ENCODE measurements around the gene CRYL1.

CRYL1 gene

DNA sequence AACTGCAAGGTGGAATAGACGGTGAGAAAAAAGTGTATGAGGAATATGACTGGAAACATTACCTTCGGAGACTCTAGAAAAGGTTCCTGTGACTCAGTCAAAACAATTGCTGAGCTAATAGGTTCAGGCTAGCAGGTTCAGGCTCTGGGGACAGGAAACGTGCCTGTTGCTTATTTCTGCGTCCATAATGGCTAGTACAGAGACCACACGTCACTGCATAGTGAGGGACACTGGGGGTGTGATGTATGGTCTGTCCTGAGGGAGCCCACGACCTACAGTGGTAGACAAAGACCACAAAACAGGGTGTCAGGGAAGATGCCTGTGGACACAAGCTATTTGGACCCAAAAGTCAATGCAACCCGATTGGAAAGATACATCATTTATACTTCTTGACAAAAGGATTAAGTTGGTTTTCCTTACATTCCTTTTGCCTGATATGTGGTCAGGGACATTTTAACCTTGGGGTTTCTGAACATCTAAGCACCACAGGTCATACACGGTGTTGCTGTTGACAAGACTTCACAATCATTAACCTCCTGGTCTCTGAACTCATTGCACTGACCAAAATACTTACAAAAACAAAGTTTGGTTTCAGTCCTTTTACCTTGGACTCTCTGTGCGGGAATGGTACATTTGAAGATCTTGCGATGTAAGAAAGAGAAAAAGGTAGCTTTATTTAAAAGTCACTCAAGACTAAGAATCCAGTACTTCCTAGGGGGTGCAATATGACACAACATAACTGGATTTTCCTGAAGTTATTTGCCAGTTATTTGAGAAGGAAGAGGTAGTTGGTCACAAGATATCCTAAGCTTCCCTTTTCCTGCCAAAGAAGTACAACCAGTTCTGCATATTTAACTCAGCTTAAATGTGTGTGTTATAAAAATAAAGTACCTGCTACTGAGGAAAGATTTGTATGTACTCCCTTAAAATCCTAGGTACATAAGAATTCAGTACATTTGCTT, 20.0 kb downstream of the CRYL1 start:
- no peaks in the 10 kb centered on the region for H3K9me3 ChIP-seq (ENCODE audit: control insufficient read depth in 1 of 2, low read length in 2 of 2)
- no peak overlapping the region for H3K9ac ChIP-seq (ENCODE audit: low read depth in 1 of 2, low read length in 2 of 2)
- H3K4me1 ChIP-seq (ENCODE audit: control insufficient read depth in 1 of 2, insufficient read depth in 2 of 2, low read length in 2 of 2) = no peaks in the 10 kb centered on the region
- peaks cover 23 to 50% of the 10 kb centered on the region in 2 donors for H3K36me3 ChIP-seq (ENCODE audit: control insufficient read depth in 1 of 2, insufficient read depth in 2 of 2, low read length in 2 of 2)
- no peak overlapping the region for H3K4me3 ChIP-seq (ENCODE audit: low read depth in 1 of 2, low read length in 2 of 2)
- no peaks in the 10 kb centered on the region for H3K27me3 ChIP-seq (ENCODE audit: control insufficient read depth in 1 of 2, insufficient read depth in 2 of 2, low read length in 2 of 2)
- H3K27ac ChIP-seq (ENCODE audit: low read depth, low read length) = no peak overlapping the region

DNA sequence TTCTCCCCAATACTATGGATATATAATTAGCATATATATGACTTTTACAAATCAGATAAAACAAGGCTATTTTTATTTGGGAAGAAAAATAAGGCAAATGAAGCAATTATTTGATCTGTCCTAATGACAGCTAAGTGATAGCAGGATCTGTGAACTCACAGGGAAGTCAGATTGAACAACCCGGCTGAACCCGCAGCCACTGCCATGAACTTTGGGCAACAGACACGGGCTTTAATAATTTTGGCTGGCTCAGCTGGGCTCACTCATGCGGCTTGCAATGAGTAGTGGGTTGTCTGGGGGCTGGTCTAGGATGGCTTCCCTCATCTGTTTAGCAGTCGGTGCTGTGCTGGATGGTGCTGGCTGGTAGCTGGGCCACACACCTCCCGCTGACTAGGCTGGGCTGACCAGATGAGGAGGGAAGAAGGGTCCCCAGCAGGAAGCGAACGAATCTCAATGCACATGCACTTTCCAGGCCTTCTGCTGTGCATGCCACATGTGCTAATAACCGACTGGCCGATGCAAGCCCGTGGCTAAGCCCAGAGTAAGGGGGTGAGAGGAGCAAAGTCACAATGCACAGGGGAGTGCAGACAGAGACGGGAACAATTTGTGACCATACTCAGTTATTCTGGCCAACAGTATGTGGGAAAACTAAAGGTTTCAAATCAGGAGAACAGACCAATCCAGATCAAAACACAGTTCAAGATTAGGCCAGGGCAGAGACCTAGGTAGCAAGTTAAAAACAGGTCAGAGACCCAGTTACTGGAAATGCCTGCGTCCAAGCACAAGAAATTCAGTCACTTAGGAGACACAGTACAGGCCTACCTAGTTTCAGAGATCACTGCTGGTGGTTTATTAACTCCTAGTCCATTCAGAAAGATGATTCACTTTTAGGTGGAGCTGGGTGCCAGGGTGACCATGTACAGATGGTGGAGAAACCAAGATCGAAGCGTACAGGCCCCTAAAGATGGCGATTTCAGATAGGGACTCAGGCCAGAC, 22.3 kb downstream of the CRYL1 start:
- no peak overlapping the region for H3K9ac ChIP-seq (ENCODE audit: low read depth in 1 of 2, low read length in 2 of 2)
- H3K4me1 ChIP-seq (ENCODE audit: control insufficient read depth in 1 of 2, insufficient read depth in 2 of 2, low read length in 2 of 2) = no peaks in the 10 kb centered on the region
- H3K4me3 ChIP-seq (ENCODE audit: low read depth in 1 of 2, low read length in 2 of 2) = no peak overlapping the region
- H3K27me3 ChIP-seq (ENCODE audit: control insufficient read depth in 1 of 2, insufficient read depth in 2 of 2, low read length in 2 of 2) = no peaks in the 10 kb centered on the region
- H3K9me3 ChIP-seq (ENCODE audit: control insufficient read depth in 1 of 2, low read length in 2 of 2) = peaks cover 0 to 5% of the 10 kb centered on the region in 2 donors
- H3K27ac ChIP-seq (ENCODE audit: low read depth, low read length) = no peak overlapping the region
- peaks cover 23 to 44% of the 10 kb centered on the region in 2 donors for H3K36me3 ChIP-seq (ENCODE audit: control insufficient read depth in 1 of 2, insufficient read depth in 2 of 2, low read length in 2 of 2)

DNA sequence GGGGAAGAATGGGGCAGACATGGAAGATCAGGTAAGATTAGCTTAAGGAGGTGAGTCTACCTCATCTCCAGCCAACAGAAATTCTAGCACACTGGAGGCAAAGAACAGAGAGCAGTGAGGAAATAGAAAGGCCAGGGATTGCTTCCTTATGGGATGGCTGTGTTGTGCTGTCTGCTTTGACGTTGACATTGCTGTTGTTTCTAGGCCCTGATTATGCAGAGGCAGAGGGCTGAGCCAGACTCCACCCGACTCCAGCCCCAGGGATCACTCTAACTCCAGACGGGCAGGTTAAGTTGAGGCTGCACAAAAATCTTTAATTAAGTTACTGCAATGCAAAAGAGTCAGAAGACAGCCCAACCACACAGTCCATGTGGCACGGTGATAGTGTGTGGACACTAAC, 24.1 kb downstream of the CRYL1 start:
- Histone ChIP-seq H3K27ac (ENCODE audit: low read depth, low read length) (no peak overlapping the region), H3K9ac (ENCODE audit: low read depth in 1 of 2, low read length in 2 of 2) (no peak overlapping the region), H3K9me3 (ENCODE audit: control insufficient read depth in 1 of 2, low read length in 2 of 2) (peaks cover 0 to 5% of the 10 kb centered on the region in 2 donors), H3K36me3 (ENCODE audit: control insufficient read depth in 1 of 2, insufficient read depth in 2 of 2, low read length in 2 of 2) (peaks cover 17 to 38% of the 10 kb centered on the region in 2 donors), H3K4me3 (ENCODE audit: low read depth in 1 of 2, low read length in 2 of 2) (no peak overlapping the region), H3K4me1 (ENCODE audit: control insufficient read depth in 1 of 2, insufficient read depth in 2 of 2, low read length in 2 of 2) (peaks cover 0 to 4% of the 10 kb centered on the region in 2 donors), H3K27me3 (ENCODE audit: control insufficient read depth in 1 of 2, insufficient read depth in 2 of 2, low read length in 2 of 2) (no peaks in the 10 kb centered on the region)

DNA sequence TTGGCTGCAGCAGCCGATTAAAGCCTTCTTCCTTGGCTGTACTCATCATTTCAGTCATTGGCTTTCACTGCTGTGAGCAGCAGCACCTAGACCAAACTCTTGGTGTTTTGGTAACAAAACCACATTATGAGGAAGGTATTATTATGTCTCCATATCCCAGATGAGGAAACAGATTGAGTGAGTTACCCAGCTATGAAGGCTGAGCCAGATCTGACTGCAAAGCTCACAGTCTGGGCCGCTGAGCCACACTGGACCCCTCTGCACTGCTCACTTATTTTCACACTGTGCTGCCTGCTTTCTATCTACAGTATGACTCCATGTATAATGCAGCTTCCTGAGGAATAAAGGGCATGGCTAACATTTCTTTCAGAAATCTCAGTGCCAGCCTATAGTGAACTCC, 24.5 kb downstream of the CRYL1 start:
- Histone ChIP-seq H3K4me3 (ENCODE audit: low read depth in 1 of 2, low read length in 2 of 2) (no peak overlapping the region), H3K9ac (ENCODE audit: low read depth in 1 of 2, low read length in 2 of 2) (no peak overlapping the region), H3K4me1 (ENCODE audit: control insufficient read depth in 1 of 2, insufficient read depth in 2 of 2, low read length in 2 of 2) (peaks cover 4% of the 10 kb centered on the region in 2 donors), H3K27ac (ENCODE audit: low read depth, low read length) (no peak overlapping the region), H3K36me3 (ENCODE audit: control insufficient read depth in 1 of 2, insufficient read depth in 2 of 2, low read length in 2 of 2) (peaks cover 16 to 37% of the 10 kb centered on the region in 2 donors), H3K9me3 (ENCODE audit: control insufficient read depth in 1 of 2, low read length in 2 of 2) (peaks cover 0 to 5% of the 10 kb centered on the region in 2 donors), H3K27me3 (ENCODE audit: control insufficient read depth in 1 of 2, insufficient read depth in 2 of 2, low read length in 2 of 2) (no peaks in the 10 kb centered on the region)

DNA sequence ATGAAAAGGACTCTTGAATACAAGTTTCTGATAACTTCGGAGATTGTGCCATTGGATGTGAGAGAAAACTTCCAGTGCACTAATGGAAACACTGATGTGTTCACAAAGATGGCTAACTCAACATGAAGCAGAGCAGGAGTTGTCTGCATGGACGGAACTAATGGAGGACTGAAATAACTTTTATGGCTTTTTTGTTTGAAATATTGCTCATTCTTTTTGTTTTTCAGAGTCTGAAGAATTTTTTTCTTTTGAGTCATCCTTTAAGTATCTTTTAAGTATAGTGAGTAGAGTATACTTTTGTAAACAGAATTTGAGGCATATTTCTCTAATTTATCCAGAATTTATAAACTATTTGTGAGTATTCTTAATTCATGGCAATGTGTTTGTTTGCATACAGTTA, 25.7 kb downstream of the CRYL1 start:
- no peak overlapping the region for H3K9ac ChIP-seq (ENCODE audit: low read depth in 1 of 2, low read length in 2 of 2)

DNA sequence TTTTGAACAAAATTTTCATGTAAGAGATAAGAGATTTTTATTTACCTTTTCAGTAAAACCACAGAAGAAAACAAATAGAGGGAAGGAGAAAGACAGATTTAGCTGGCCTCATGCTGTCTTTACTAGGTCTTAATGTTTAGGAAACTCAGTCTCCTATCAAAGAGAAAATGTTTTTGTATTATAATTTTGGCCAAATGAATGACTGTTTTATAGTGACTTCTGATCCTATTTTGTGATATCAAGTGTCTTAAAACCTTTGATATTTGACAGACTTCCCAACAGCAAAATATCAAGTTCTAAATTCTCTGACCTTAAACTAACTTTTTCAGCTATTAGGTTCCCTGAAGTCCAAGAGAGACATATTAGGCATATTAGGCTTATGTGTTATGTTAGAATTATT, 27.0 kb downstream of the CRYL1 start:
- no peak overlapping the region for H3K27ac ChIP-seq (ENCODE audit: low read depth, low read length)
- no peaks in the 10 kb centered on the region for H3K27me3 ChIP-seq (ENCODE audit: control insufficient read depth in 1 of 2, insufficient read depth in 2 of 2, low read length in 2 of 2)
- no peak overlapping the region for H3K9ac ChIP-seq (ENCODE audit: low read depth in 1 of 2, low read length in 2 of 2)
- H3K4me3 ChIP-seq (ENCODE audit: low read depth in 1 of 2, low read length in 2 of 2) = no peak overlapping the region
- H3K9me3 ChIP-seq (ENCODE audit: control insufficient read depth in 1 of 2, low read length in 2 of 2) = peaks cover 0 to 5% of the 10 kb centered on the region in 2 donors
- H3K4me1 ChIP-seq (ENCODE audit: control insufficient read depth in 1 of 2, insufficient read depth in 2 of 2, low read length in 2 of 2) = peaks cover 10 to 12% of the 10 kb centered on the region in 2 donors
- peaks cover 10 to 31% of the 10 kb centered on the region in 2 donors for H3K36me3 ChIP-seq (ENCODE audit: control insufficient read depth in 1 of 2, insufficient read depth in 2 of 2, low read length in 2 of 2)

More for the DNA sequence above, 25.7 kb downstream of the CRYL1 start:
- Histone ChIP-seq H3K9me3 (ENCODE audit: control insufficient read depth in 1 of 2, low read length in 2 of 2) (peaks cover 0 to 5% of the 10 kb centered on the region in 2 donors), H3K36me3 (ENCODE audit: control insufficient read depth in 1 of 2, insufficient read depth in 2 of 2, low read length in 2 of 2) (peaks cover 12 to 29% of the 10 kb centered on the region in 2 donors), H3K4me3 (ENCODE audit: low read depth in 1 of 2, low read length in 2 of 2) (no peak overlapping the region), H3K27ac (ENCODE audit: low read depth, low read length) (no peak overlapping the region), H3K27me3 (ENCODE audit: control insufficient read depth in 1 of 2, insufficient read depth in 2 of 2, low read length in 2 of 2) (no peaks in the 10 kb centered on the region), H3K4me1 (ENCODE audit: control insufficient read depth in 1 of 2, insufficient read depth in 2 of 2, low read length in 2 of 2) (peaks cover 10 to 12% of the 10 kb centered on the region in 2 donors)

DNA sequence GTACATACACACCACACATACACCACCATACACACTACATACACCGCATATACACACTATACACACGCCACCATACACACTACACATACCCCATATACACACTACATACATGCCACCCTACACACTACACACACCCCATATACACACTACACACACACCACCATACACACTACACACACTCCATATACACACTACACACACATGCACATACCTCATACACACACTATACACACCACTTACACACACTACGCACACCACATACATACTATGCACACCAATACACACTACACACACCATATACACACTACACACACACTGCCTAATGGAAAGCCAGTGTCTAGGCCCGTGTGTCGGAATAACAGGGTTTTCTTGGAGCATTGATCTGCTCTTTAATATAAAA, 27.5 kb downstream of the CRYL1 start:
- Histone ChIP-seq H3K27me3 (ENCODE audit: control insufficient read depth in 1 of 2, insufficient read depth in 2 of 2, low read length in 2 of 2) (no peaks in the 10 kb centered on the region), H3K9ac (ENCODE audit: low read depth in 1 of 2, low read length in 2 of 2) (no peak overlapping the region), H3K9me3 (ENCODE audit: control insufficient read depth in 1 of 2, low read length in 2 of 2) (peaks cover 0 to 5% of the 10 kb centered on the region in 2 donors), H3K4me1 (ENCODE audit: control insufficient read depth in 1 of 2, insufficient read depth in 2 of 2, low read length in 2 of 2) (peaks cover 10 to 12% of the 10 kb centered on the region in 2 donors), H3K4me3 (ENCODE audit: low read depth in 1 of 2, low read length in 2 of 2) (no peak overlapping the region), H3K36me3 (ENCODE audit: control insufficient read depth in 1 of 2, insufficient read depth in 2 of 2, low read length in 2 of 2) (peaks cover 4 to 28% of the 10 kb centered on the region in 2 donors), H3K27ac (ENCODE audit: low read depth, low read length) (no peak overlapping the region)

DNA sequence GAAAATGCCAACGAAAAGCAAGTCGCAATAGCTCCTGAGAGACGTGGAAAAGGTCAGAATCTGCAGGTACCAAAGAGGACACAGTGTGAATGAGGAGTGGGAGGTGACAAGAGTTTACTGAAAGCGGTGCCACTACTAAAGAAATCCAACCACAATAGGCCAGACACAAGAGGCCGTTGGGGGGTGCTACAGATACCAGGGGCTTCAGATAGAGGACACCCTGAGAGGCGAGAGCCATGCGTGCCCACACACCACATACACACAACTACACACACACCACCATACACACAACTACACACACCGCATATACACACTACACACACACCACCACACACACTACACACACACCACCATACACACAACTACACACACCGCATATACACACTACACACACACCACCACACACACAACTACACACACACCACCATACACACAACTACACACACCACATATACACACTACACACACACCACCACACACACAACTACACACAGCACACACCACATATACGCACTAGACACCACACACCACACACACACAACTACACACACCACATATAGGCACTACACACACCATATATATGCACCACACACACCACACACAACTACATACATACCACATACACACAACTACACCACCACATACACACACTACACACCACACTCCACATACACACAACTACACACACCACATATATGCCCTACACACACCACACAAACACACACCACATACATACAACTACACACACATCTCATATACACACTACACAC, 28.5 kb downstream of the CRYL1 start:
- Histone ChIP-seq H3K27me3 (ENCODE audit: control insufficient read depth in 1 of 2, insufficient read depth in 2 of 2, low read length in 2 of 2) (no peaks in the 10 kb centered on the region), H3K36me3 (ENCODE audit: control insufficient read depth in 1 of 2, insufficient read depth in 2 of 2, low read length in 2 of 2) (peaks cover 0 to 27% of the 10 kb centered on the region in 2 donors), H3K9ac (ENCODE audit: low read depth in 1 of 2, low read length in 2 of 2) (no peak overlapping the region), H3K27ac (ENCODE audit: low read depth, low read length) (no peak overlapping the region), H3K4me3 (ENCODE audit: low read depth in 1 of 2, low read length in 2 of 2) (no peak overlapping the region), H3K4me1 (ENCODE audit: control insufficient read depth in 1 of 2, insufficient read depth in 2 of 2, low read length in 2 of 2) (peaks cover 10 to 12% of the 10 kb centered on the region in 2 donors), H3K9me3 (ENCODE audit: control insufficient read depth in 1 of 2, low read length in 2 of 2) (peaks cover 0 to 5% of the 10 kb centered on the region in 2 donors)

Data from duodenal mucosa (tissue), 2 donors.